ENCODE data around the gene FKBP9. TPM values are rescaled to one million over a fixed set of nuclear protein-coding genes. Genes with fewer than 3 reads are reported as not detected.

Gene FKBP9
- polyA plus RNA-seq, 2 of the 4 experiments (the other 2 are of a cell fraction): 112 to 140 TPM

DNA sequence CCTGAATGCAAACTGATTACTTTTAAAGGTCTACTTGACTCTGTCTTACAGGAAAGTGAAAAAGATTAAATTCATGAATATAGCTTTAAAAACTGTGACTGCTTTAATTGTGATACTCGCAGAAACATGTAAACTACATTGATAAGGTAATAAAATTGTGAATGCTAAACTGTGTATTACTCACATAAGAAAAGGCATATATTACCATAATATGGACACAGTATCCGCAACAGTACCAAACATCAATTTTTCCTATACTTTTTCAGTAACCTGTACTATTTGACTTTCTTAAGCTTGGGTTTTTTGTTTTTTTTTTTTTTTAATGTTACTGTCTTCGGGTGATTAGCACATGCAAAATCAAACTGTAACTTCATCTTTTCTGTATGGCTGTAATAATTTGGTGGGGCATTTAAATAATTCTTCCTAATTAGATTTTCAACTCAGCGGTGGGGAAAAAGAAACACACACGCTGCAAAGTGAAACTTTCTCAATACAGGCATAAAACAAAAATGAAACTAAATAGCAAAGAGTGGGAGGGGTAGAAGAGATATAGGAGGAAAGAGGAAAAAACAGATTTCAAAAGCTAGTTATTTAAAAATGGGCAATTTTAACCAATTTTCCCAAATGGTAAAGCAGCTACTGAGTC, 82.1 kb downstream of the FKBP9 start:
- Histone ChIP-seq H3K4me2 (peak overlapping the region; percentile 89), H3K27ac (peak overlapping the region; percentile 21 to 65; a peak in 5 of 6 replicates), H3K9me3 (no peaks in the 10 kb centered on the region), H3K4me1 (peaks cover 67% of the 10 kb centered on the region), H3K4me3 (peak overlapping the region; percentile 41)
- WGBS (ENCODE audit: missing lambda C conversion rate): 15% methylated on average over 5 of the region's 5 CpGs
- DNase-seq (ENCODE audit: low read depth in 1 of 2, low spot score in 1 of 2) (no peak), FAIRE-seq (no peak), ATAC-seq (no peak)
- TF ChIP-seq SMC3 (IDR thresholded peaks at IDR 0.05): no peak
- TF ChIP-seq, protein P1, sequence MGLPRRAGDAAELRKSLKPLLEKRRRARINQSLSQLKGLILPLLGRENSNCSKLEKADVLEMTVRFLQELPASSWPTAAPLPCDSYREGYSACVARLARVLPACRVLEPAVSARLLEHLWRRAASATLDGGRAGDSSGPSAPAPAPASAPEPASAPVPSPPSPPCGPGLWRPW (IDR thresholded peaks at IDR 0.05): no peak
- TF ChIP-seq HOXA7 (CRISPR knock-in tag; IDR thresholded peaks at IDR 0.05): no peak
- TF ChIP-seq POLR2A (IDR thresholded peaks at IDR 0.05; ENCODE audit: low read length): no peak
- no peak for TF ChIP-seq HEYL (CRISPR knock-in tag; IDR thresholded peaks at IDR 0.05)
- TF ChIP-seq CBX2 (IDR thresholded peaks at IDR 0.05; ENCODE audit: borderline replicate concordance, low read depth): no peak
- TF ChIP-seq CHD4 (IDR thresholded peaks at IDR 0.05; ENCODE audit: borderline replicate concordance): no peak
- TF ChIP-seq CHD2 (IDR thresholded peaks at IDR 0.05; ENCODE audit: low read length, partially characterized antibody): no peak
- no peak for TF ChIP-seq RAD21 (conservative IDR thresholded peaks at IDR 0.05 in 1 of 2, IDR thresholded peaks at IDR 0.05 in 1 of 2)
- TF ChIP-seq, protein P2, sequence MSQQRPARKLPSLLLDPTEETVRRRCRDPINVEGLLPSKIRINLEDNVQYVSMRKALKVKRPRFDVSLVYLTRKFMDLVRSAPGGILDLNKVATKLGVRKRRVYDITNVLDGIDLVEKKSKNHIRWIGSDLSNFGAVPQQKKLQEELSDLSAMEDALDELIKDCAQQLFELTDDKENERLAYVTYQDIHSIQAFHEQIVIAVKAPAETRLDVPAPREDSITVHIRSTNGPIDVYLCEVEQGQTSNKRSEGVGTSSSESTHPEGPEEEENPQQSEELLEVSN (IDR thresholded peaks at IDR 0.05; ENCODE audit: borderline replicate concordance, low read depth): no peak
- no peak for TF ChIP-seq KDM1A (IDR thresholded peaks at IDR 0.05; ENCODE audit: low read depth)
- TF ChIP-seq EHMT2 (IDR thresholded peaks at IDR 0.05; ENCODE audit: low read depth): no peak
- TF ChIP-seq TFCP2L1 (CRISPR knock-in tag; IDR thresholded peaks at IDR 0.05): no peak
- POLR2A ChIA-PET: interaction anchor here (1.6 kb wide), 1 partner anchor 23 kb away, joined by 6 read pairs; the partner anchor contains the start of gene NT5C3A
- CTCF ChIA-PET: interaction anchor here (0.6 to 1.2 kb wide), 2 partner anchors 16 to 549 kb away, joined by 3 read pairs; partner anchors contain the start of gene LSM5

DNA sequence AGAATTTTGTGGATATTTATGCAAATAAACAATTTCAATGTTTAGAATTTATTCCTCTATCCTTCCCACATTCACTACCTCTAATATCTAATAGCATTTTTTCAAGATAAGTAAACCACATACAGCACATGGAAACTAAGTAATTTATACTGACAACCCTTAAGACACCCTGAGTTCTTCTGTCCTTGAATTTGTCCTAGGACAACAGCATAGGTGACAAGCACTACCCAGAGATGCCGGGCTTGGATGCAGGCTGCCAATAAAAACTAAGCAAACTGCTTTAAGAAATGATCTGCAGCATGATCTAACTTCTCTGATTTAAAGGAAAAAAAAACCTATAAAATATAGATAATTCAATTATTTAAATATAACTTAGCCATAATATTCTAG, 82.7 kb downstream of the FKBP9 start:
- Histone ChIP-seq H3K4me2 (peak overlapping the region; percentile 89), H3K27ac (peak overlapping the region; percentile 21 to 65; a peak in 5 of 6 replicates), H3K9me3 (no peaks in the 10 kb centered on the region), H3K4me1 (peaks cover 67% of the 10 kb centered on the region), H3K4me3 (peak overlapping the region; percentile 41)
- WGBS (ENCODE audit: missing lambda C conversion rate): 7% methylated on average over 1 of the region's 1 CpG
- DNase-seq (ENCODE audit: low read depth in 1 of 2, low spot score in 1 of 2) (no peak), FAIRE-seq (no peak), ATAC-seq (no peak)
- TF ChIP-seq CEBPB (IDR thresholded peaks at IDR 0.05) (no peak), RARB (CRISPR knock-in tag; IDR thresholded peaks at IDR 0.05) (no peak), ZNF302 (CRISPR knock-in tag; IDR thresholded peaks at IDR 0.05) (no peak)
- TF ChIP-seq, protein P3, sequence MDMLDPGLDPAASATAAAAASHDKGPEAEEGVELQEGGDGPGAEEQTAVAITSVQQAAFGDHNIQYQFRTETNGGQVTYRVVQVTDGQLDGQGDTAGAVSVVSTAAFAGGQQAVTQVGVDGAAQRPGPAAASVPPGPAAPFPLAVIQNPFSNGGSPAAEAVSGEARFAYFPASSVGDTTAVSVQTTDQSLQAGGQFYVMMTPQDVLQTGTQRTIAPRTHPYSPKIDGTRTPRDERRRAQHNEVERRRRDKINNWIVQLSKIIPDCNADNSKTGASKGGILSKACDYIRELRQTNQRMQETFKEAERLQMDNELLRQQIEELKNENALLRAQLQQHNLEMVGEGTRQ (IDR thresholded peaks at IDR 0.05): no peak
- TF ChIP-seq, protein P4, sequence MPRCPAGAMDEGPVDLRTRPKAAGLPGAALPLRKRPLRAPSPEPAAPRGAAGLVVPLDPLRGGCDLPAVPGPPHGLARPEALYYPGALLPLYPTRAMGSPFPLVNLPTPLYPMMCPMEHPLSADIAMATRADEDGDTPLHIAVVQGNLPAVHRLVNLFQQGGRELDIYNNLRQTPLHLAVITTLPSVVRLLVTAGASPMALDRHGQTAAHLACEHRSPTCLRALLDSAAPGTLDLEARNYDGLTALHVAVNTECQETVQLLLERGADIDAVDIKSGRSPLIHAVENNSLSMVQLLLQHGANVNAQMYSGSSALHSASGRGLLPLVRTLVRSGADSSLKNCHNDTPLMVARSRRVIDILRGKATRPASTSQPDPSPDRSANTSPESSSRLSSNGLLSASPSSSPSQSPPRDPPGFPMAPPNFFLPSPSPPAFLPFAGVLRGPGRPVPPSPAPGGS (IDR thresholded peaks at IDR 0.05): no peak
- POLR2A ChIA-PET: interaction anchor here (1.6 kb wide), 1 partner anchor 23 kb away, joined by 6 read pairs; the partner anchor contains the start of gene NT5C3A
- CTCF ChIA-PET: interaction anchor here (0.6 to 1.2 kb wide), 5 partner anchors 10 to 550 kb away, joined by 3 to 4 read pairs (median 3); partner anchors contain the start of gene LSM5

DNA sequence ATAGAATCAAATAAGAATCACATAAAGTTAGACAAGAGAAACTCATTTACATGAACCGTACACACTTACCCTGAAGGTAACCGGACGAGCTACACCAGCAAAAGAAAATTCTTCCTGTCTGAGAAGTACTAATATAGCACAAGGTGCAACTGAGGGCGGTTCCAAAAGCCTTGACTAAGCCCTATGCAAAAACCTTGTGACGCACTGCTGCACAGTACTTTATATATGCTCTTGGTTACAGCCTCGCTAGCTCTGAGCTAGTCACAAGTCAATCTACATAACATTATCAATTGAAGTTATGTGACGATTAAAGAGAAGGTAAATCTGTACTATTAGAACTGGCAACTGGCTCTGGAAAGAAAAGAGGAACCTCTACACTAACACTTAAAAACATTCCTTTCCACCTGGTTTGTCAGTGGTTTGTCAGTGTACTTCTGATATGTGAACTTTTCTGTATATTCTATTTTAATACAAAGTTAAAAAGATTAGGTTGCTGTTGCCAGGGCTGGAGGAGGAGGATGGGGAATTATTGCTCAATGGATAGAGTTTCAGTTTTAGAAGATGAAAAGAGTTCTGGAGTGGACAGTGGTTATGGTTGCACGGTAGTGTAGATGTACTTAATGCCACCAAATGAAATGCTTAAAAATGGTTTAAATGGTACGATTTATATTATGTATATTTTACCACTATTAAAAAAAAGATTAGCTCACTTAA, 83.7 kb downstream of the FKBP9 start:
- Histone ChIP-seq H3K4me3 (peak overlapping the region; percentile 41; the same call in 2 of the 3 replicates), H3K27ac (peak overlapping the region; percentile 12 to 72; a peak in 5 of 6 replicates), H3K9me3 (no peaks in the 10 kb centered on the region), H3K4me2 (peak overlapping the region; percentile 89), H3K4me1 (peaks cover 70% of the 10 kb centered on the region)
- TF ChIP-seq KDM1A (IDR thresholded peaks at IDR 0.05; ENCODE audit: low read depth) (no peak), ZC3H11A (IDR thresholded peaks at IDR 0.05) (no peak), CHD4 (IDR thresholded peaks at IDR 0.05; ENCODE audit: borderline replicate concordance) (no peak), FOSB (CRISPR knock-in tag; IDR thresholded peaks at IDR 0.05) (no peak)
- TF ChIP-seq, protein P5, sequence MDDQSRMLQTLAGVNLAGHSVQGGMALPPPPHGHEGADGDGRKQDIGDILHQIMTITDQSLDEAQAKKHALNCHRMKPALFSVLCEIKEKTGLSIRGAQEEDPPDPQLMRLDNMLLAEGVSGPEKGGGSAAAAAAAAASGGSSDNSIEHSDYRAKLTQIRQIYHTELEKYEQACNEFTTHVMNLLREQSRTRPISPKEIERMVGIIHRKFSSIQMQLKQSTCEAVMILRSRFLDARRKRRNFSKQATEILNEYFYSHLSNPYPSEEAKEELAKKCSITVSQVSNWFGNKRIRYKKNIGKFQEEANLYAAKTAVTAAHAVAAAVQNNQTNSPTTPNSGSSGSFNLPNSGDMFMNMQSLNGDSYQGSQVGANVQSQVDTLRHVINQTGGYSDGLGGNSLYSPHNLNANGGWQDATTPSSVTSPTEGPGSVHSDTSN (IDR thresholded peaks at IDR 0.05): no peak
- TF ChIP-seq, protein P6, sequence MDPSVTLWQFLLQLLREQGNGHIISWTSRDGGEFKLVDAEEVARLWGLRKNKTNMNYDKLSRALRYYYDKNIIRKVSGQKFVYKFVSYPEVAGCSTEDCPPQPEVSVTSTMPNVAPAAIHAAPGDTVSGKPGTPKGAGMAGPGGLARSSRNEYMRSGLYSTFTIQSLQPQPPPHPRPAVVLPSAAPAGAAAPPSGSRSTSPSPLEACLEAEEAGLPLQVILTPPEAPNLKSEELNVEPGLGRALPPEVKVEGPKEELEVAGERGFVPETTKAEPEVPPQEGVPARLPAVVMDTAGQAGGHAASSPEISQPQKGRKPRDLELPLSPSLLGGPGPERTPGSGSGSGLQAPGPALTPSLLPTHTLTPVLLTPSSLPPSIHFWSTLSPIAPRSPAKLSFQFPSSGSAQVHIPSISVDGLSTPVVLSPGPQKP (IDR thresholded peaks at IDR 0.05; ENCODE audit: low read depth, low read length): no peak
- ChIA-PET POLR2A (interaction anchor here (1.6 kb wide), 1 partner anchor 22 kb away, joined by 6 read pairs; the partner anchor contains the start of gene NT5C3A), CTCF (interaction anchor here (0.9 to 1.0 kb wide), 2 partner anchors 9 to 13 kb away, joined by 3 read pairs; no protein-coding TSS in a partner anchor)
- WGBS (ENCODE audit: missing lambda C conversion rate): 2% methylated on average over 9 of the region's 9 CpGs
- ATAC-seq: peak; percentile 85 to 89
- FAIRE-seq: peak; percentile 68
- peak in 1 of 2 experiments; percentile 68 for DNase-seq (ENCODE audit: low read depth in 1 of 2, low spot score in 1 of 2)
